ENCODE data around the gene CCDC148. TPM values are rescaled to one million over a fixed set of nuclear protein-coding genes. Genes with fewer than 3 reads are reported as not detected.

CCDC148 gene
- total RNA-seq, 4 donors from 2014 or later, result 0.78 to 1.6 (median 1.1) TPM

GRCh38 chr2:158217593-158217992, 239.0 kb downstream of the CCDC148 start:
- H3K27ac ChIP-seq, result no peak overlapping the region
- H3K9me3 ChIP-seq, result no peaks in the 10 kb centered on the region
- 79 to 94% methylated on average over 5 to 7 of the region's 8 CpGs for WGBS, 2 donors (ENCODE audit: low coverage in 1 of 2)
- H3K27me3 ChIP-seq, result no peaks in the 10 kb centered on the region
- ATAC-seq, result no peak
- H3K4me3 ChIP-seq, result no peak overlapping the region
- H3K4me1 ChIP-seq, result no peaks in the 10 kb centered on the region
- TF ChIP-seq POLR2AphosphoS5 (IDR thresholded peaks at IDR 0.05), result no peak
- TF ChIP-seq EP300 (IDR thresholded peaks at IDR 0.05), result no peak
- TF ChIP-seq CTCF (IDR thresholded peaks at IDR 0.05), result no peak
- no peak for TF ChIP-seq POLR2A (IDR thresholded peaks at IDR 0.05)
- no peaks in the 10 kb centered on the region for H3K36me3 ChIP-seq

GRCh38 chr2:158214431-158214830, 242.1 kb downstream of the CCDC148 start:
- no peaks in the 10 kb centered on the region for H3K9me3 ChIP-seq
- H3K27ac ChIP-seq, result no peak overlapping the region
- TF ChIP-seq CTCF (IDR thresholded peaks at IDR 0.05) (no peak), POLR2A (IDR thresholded peaks at IDR 0.05) (no peak), EP300 (IDR thresholded peaks at IDR 0.05) (no peak), POLR2AphosphoS5 (IDR thresholded peaks at IDR 0.05) (peak; percentile 7)
- 45 to 72% methylated on average over 2 of the region's 2 CpGs for WGBS, 2 donors (ENCODE audit: low coverage in 1 of 2)
- H3K4me3 ChIP-seq, result no peak overlapping the region
- H3K4me1 ChIP-seq, result no peaks in the 10 kb centered on the region
- no peaks in the 10 kb centered on the region for H3K27me3 ChIP-seq
- peak; percentile 58 for ATAC-seq
- no peaks in the 10 kb centered on the region for H3K36me3 ChIP-seq

- Histone ChIP-seq H3K9me3 (no peaks in the 10 kb centered on the region), H3K27ac (no peak overlapping the region), H3K4me3 (no peak overlapping the region), H3K27me3 (no peaks in the 10 kb centered on the region), H3K36me3 (no peaks in the 10 kb centered on the region), H3K4me1 (no peaks in the 10 kb centered on the region)
- 20 to 39% methylated on average over 1 to 2 of the region's 2 CpGs for WGBS, 2 donors (ENCODE audit: low coverage in 1 of 2)
- TF ChIP-seq EP300 (IDR thresholded peaks at IDR 0.05) (no peak), POLR2AphosphoS5 (IDR thresholded peaks at IDR 0.05) (no peak), CTCF (IDR thresholded peaks at IDR 0.05) (no peak), POLR2A (IDR thresholded peaks at IDR 0.05) (no peak)
- no peak for ATAC-seq
Measured at GRCh38 chr2:158213773-158214172, 242.8 kb downstream of the CCDC148 start.

- no peaks in the 10 kb centered on the region for H3K36me3 ChIP-seq
- TF ChIP-seq POLR2A (IDR thresholded peaks at IDR 0.05) (no peak), EP300 (IDR thresholded peaks at IDR 0.05) (no peak), POLR2AphosphoS5 (IDR thresholded peaks at IDR 0.05) (no peak), CTCF (IDR thresholded peaks at IDR 0.05) (no peak)
- 56 to 71% methylated on average over 1 to 2 of the region's 2 CpGs for WGBS, 2 donors (ENCODE audit: low coverage in 1 of 2)
- H3K27me3 ChIP-seq, result no peaks in the 10 kb centered on the region
- H3K9me3 ChIP-seq, result no peaks in the 10 kb centered on the region
- no peak overlapping the region for H3K4me3 ChIP-seq
- H3K27ac ChIP-seq, result no peak overlapping the region
- H3K4me1 ChIP-seq, result no peaks in the 10 kb centered on the region
- no peak for ATAC-seq
Measured at GRCh38 chr2:158212301-158212700, 244.3 kb downstream of the CCDC148 start.

GRCh38 chr2:158211502-158211901, 245.1 kb downstream of the CCDC148 start:
- ATAC-seq, result no peak
- Histone ChIP-seq H3K27me3 (no peaks in the 10 kb centered on the region), H3K4me1 (no peaks in the 10 kb centered on the region), H3K4me3 (no peak overlapping the region), H3K9me3 (no peaks in the 10 kb centered on the region), H3K36me3 (no peaks in the 10 kb centered on the region), H3K27ac (no peak overlapping the region)
- WGBS, 2 donors (ENCODE audit: low coverage in 1 of 2), result 61 to 82% methylated on average over 2 of the region's 2 CpGs
- no peak for TF ChIP-seq POLR2AphosphoS5 (IDR thresholded peaks at IDR 0.05)
- TF ChIP-seq EP300 (IDR thresholded peaks at IDR 0.05), result no peak
- no peak for TF ChIP-seq POLR2A (IDR thresholded peaks at IDR 0.05)
- TF ChIP-seq CTCF (IDR thresholded peaks at IDR 0.05), result no peak
